Upper lobe of left lung (tissue), 4 donors: ENCODE measurements around the gene MTCL3.

Source experiments
- EP300 ChIP-seq, 4 donors: sonication (generic); formaldehyde crosslinking; IDR thresholded peaks; one replicate each; pipeline ENCODE4 v1.5.1; 2017; ENCODE audit warnings: antibody characterized with exemption in 4 of 4, control low read depth in 2 of 4
- POLR2A ChIP-seq, 4 donors: fragments of 450-650 bp; IDR thresholded peaks; one replicate each; pipeline ENCODE4 v1.5.1; 2016 to 2017; ENCODE audit warnings: antibody characterized with exemption in 4 of 4, mild to moderate bottlenecking in 2 of 4
- POLR2AphosphoS5 ChIP-seq, 2 donors: sonication (generic); formaldehyde crosslinking; IDR thresholded peaks; one replicate each; pipeline ENCODE4 v1.5.1; 2017; ENCODE audit warnings: antibody characterized with exemption in 2 of 2
- TF ChIP-seq, protein P1 (sequence below), 6 experiments: fragments of 450-650 bp in 4 of 6; fragments of 200-600 bp in 2 of 6; sonication (generic) in 2 of 6; IDR thresholded peaks; one replicate each; pipeline ENCODE4 v1.5.1; 2016 to 2019; ENCODE audit warnings: antibody characterized with exemption in 6 of 6

DNA sequence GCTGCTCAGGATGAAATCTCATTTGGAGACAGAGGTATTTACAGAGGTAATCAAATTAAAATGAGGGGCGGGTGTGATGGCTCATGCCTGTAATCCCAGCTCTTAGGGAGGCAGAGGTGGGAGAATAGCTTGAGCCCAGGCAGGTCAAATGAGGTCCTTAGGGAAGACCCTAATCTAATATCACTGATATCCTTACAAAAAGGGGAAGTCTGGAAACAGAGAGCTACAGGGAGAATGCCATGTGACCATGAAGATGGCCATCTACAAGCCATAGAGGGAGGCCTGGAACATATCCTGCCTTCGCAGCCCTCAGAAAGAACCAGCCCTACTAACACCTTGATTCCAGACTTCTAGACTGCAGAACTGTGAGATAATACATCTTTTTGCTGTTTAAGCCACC is 8.3 kb downstream of the MTCL3 start:
- TF ChIP-seq, protein P1, sequence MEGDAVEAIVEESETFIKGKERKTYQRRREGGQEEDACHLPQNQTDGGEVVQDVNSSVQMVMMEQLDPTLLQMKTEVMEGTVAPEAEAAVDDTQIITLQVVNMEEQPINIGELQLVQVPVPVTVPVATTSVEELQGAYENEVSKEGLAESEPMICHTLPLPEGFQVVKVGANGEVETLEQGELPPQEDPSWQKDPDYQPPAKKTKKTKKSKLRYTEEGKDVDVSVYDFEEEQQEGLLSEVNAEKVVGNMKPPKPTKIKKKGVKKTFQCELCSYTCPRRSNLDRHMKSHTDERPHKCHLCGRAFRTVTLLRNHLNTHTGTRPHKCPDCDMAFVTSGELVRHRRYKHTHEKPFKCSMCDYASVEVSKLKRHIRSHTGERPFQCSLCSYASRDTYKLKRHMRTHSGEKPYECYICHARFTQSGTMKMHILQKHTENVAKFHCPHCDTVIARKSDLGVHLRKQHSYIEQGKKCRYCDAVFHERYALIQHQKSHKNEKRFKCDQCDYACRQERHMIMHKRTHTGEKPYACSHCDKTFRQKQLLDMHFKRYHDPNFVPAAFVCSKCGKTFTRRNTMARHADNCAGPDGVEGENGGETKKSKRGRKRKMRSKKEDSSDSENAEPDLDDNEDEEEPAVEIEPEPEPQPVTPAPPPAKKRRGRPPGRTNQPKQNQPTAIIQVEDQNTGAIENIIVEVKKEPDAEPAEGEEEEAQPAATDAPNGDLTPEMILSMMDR (IDR thresholded peaks at IDR 0.05), result no peak
- TF ChIP-seq POLR2A (IDR thresholded peaks at IDR 0.05), result no peak
- TF ChIP-seq EP300 (IDR thresholded peaks at IDR 0.05), result no peak
- no peak for TF ChIP-seq POLR2AphosphoS5 (IDR thresholded peaks at IDR 0.05)
